Tibial artery (tissue), 4 donors: ENCODE data around the gene GSTM1.
"Not testable (repeated sequence)": the region's sequence is repeated elsewhere in the genome, so short reads cannot be mapped to it uniquely, and the experiment has no call there.

Source experiments
- DNase-seq, 2 donors: peaks; one replicate each; pipeline ENCODE4 v3.0.0-alpha.2; 2019
- H3K27ac ChIP-seq, 2 donors: fragments of 200-600 bp; sonication (generic) in 1 of 2; 1 replicate in 1 of 2; 2 replicates in 1 of 2; pipeline ENCODE4 v1.5.1; 2018 to 2019; ENCODE audit warnings: mild to moderate bottlenecking in 1 of 2
- H3K27me3 ChIP-seq, 2 donors: fragments of 200-600 bp; sonication (generic) in 1 of 2; one replicate each; pipeline versions ENCODE4 v1.5.1 to v1.6.0; 2016 to 2019
- H3K36me3 ChIP-seq, 3 donors: fragments of 200-600 bp; sonication (generic) in 2 of 3; one replicate each; pipeline ENCODE4 v1.5.1; 2016 to 2019; ENCODE audit warnings: mild to moderate bottlenecking in 2 of 3
- H3K4me1 ChIP-seq, 4 donors: fragments of 200-600 bp; sonication (generic) in 2 of 4; 1 replicate in 3 of 4; 2 replicates in 1 of 4; pipeline ENCODE4 v1.5.1; 2016 to 2019
- H3K4me3 ChIP-seq, 2 donors: fragments of 200-600 bp; sonication (generic) in 1 of 2; 1 replicate in 1 of 2; 2 replicates in 1 of 2; pipeline ENCODE4 v1.5.1; 2018 to 2019; ENCODE audit warnings: mild to moderate bottlenecking in 2 of 2
- H3K9me3 ChIP-seq, 3 donors: fragments of 200-600 bp; sonication (generic) in 1 of 3; one replicate each; pipeline ENCODE4 v1.5.1; 2016 to 2019
- intact Hi-C: fragments of 100-400 bp; cut with DNase I; formaldehyde crosslinking; loops from one replicate; pipeline ENCODE4 v1.15.0; 2023; ENCODE audit warnings: low total_unique reads
- TF ChIP-seq, protein P1 (sequence below), 2 experiments: fragments of 200-600 bp in 1 of 2; fragments of 450-650 bp in 1 of 2; IDR thresholded peaks; one replicate each; pipeline ENCODE4 v1.5.1; 2017 to 2019; ENCODE audit warnings: antibody characterized with exemption in 2 of 2, mild to moderate bottlenecking in 1 of 2, moderate library complexity in 1 of 2

GSTM1 gene

DNA sequence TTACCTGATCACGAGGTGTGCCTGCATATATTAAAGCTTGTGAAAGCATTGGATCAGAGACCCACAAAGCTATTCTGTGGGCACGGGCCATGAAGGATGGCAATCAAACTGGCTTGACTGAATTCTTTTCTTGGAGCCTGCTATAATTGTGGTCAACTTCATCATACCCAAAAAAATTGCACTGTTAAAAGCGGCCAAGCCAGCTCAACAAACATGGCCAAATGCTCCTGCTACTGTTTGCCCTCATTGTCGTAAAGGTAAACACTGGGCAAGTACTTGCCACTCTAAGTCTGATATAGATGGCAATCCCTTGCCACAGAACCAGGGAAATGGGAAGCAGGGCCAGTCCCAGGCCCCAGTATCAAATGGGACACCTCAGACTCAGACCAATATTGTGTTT lies 17.8 kb downstream of the GSTM1 start:
- Histone ChIP-seq H3K9me3 (peaks cover 0 to 12% (median 3%) of the 10 kb centered on the region in 3 donors), H3K4me1 (no peaks in the 10 kb centered on the region), H3K36me3 (peaks cover 0 to 6% (median 0%) of the 10 kb centered on the region in 3 donors), H3K4me3 (no peak overlapping the region), H3K27ac (no peak overlapping the region), H3K27me3 (no peaks in the 10 kb centered on the region)
- TF ChIP-seq, protein P1, sequence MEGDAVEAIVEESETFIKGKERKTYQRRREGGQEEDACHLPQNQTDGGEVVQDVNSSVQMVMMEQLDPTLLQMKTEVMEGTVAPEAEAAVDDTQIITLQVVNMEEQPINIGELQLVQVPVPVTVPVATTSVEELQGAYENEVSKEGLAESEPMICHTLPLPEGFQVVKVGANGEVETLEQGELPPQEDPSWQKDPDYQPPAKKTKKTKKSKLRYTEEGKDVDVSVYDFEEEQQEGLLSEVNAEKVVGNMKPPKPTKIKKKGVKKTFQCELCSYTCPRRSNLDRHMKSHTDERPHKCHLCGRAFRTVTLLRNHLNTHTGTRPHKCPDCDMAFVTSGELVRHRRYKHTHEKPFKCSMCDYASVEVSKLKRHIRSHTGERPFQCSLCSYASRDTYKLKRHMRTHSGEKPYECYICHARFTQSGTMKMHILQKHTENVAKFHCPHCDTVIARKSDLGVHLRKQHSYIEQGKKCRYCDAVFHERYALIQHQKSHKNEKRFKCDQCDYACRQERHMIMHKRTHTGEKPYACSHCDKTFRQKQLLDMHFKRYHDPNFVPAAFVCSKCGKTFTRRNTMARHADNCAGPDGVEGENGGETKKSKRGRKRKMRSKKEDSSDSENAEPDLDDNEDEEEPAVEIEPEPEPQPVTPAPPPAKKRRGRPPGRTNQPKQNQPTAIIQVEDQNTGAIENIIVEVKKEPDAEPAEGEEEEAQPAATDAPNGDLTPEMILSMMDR (IDR thresholded peaks at IDR 0.05) = no peak
- intact Hi-C loops = no loop called here
- DNase-seq = no peak

DNA sequence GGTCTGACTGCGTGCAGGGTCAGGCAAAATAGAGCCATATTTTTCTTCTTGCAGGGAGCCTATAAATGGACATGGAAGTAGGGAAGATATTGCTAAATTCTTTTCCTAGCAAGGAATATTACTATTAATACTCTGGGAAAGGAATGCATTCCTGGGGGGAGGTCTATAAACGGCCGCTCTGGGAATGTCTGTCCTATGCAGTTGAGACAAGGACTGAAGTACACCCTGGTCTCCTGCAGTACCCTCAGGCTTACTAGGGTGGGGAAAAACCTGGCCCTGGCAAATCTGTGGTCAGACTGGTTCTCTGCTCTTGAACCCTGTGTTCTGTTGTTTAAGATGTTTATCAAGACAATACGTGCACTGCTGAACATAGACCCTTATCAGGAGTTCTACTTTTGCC lies 21.3 kb downstream of the GSTM1 start:
- H3K4me3 ChIP-seq, H3K4me1 ChIP-seq, H3K36me3 ChIP-seq, DNase-seq, H3K27me3 ChIP-seq, intact Hi-C loops, H3K27ac ChIP-seq: not testable (repeated sequence)
- peaks cover 0 to 12% (median 0%) of the 10 kb centered on the region in 3 donors for H3K9me3 ChIP-seq

DNA sequence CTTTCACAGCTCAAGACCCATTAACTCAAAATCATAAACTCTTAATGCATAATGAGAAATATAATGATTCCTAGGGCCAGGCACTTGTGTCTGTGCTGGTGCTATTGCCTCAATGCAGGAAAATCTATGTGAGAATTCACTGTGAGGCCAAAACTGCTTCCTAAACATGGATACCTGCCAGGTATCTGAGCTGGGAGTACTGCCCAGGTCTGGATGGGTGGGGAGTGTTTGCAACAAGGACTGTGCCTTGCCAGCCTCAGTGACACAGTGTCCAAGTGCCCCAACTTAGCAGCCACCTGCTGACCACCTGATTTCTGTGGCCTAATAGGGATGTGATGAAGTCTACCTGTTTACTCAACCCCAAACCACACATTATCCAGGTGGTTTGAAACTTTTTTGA lies 22.2 kb downstream of the GSTM1 start:
- H3K27ac ChIP-seq, H3K27me3 ChIP-seq, DNase-seq, H3K36me3 ChIP-seq, H3K4me3 ChIP-seq, H3K4me1 ChIP-seq, intact Hi-C loops: not testable (repeated sequence)
- peaks cover 0 to 12% (median 0%) of the 10 kb centered on the region in 3 donors for H3K9me3 ChIP-seq

DNA sequence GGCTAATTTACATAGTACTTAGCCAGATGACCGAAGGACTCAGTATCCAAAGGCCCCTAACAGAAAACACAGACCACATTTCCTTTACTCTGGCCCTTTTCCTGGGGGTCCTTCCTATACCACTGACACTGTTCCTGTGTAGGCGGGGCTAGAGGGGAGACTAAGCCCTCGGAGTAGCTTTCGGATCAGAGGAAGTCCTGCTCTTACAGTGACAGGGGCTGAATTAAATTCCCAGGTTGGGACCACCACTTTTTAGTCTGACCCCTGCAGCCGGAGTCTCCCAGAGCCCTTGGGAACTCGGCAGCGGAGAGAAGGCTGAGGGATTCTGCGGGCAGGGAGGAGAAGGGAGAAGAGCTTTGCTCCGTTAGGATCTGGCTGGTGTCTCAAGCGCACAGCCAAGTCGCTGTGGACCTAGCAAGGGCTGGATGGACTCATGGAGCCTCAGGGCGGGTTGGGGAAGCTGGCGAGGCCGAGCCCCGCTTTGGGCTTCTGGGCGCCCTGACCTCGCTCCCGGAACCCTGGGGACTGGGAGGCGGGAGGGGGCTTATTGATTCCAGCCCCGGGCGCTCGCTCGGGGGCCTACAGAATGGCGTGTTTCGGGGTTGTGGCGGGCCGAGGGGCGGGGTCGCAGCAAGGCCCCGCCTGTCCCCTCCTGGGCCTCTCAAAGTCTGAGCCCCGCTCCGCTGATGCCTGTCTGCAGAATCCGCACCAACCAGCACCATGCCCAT lies 24.1 kb downstream of the GSTM1 start, which contains the start of gene GSTM5:
Gene GSTM5, plus strand, starts transcription at position 659 of the 728 bp plus-strand sequence. Its CDS starts 62 bp downstream, at position 721.
- H3K27me3 ChIP-seq, intact Hi-C loops, H3K4me1 ChIP-seq, H3K36me3 ChIP-seq, H3K27ac ChIP-seq, DNase-seq: not testable (repeated sequence)
- Histone ChIP-seq H3K9me3 (peaks cover 0 to 12% (median 0%) of the 10 kb centered on the region in 3 donors), H3K4me3 (peak within 1 kb of the TSS; percentile 30 to 39)

DNA sequence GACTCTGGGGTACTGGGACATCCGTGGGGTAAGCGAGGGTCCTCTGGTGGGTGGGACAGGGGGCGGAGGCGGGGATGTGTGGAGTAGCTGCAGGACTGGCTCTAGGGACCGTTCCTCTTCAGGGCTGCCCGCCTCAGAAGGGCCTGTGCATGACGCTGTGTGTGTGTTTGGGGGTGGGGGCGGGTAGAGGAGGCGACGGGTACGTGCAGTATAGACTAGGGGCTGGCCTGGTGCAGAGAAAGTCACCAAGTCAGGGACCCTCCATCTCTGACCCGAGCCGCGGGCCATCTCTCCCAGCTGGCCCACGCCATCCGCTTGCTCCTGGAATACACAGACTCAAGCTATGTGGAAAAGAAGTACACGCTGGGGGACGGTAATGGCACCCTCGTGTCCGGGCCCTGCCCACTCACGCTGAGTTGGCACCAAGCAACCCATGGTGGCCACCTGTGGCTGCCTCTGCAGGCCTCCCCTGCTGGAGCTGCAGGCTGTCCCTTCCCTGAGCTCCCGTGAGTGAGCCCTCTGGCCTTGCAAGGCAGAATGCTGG lies 24.8 kb downstream of the GSTM1 start:
- H3K9me3 ChIP-seq = peaks cover 0 to 12% (median 0%) of the 10 kb centered on the region in 3 donors
- TF ChIP-seq, protein P1 (IDR thresholded peaks at IDR 0.05) = no peak
- peak overlapping the region; percentile 30 to 39 for H3K4me3 ChIP-seq
- intact Hi-C loops = no loop called here
- no peaks in the 10 kb centered on the region for H3K4me1 ChIP-seq
- H3K27ac ChIP-seq = no peak overlapping the region
- peaks cover 0 to 8% of the 10 kb centered on the region in 2 donors for H3K27me3 ChIP-seq
- no peak for DNase-seq
- H3K36me3 ChIP-seq = peaks cover 0 to 6% (median 0%) of the 10 kb centered on the region in 3 donors

DNA sequence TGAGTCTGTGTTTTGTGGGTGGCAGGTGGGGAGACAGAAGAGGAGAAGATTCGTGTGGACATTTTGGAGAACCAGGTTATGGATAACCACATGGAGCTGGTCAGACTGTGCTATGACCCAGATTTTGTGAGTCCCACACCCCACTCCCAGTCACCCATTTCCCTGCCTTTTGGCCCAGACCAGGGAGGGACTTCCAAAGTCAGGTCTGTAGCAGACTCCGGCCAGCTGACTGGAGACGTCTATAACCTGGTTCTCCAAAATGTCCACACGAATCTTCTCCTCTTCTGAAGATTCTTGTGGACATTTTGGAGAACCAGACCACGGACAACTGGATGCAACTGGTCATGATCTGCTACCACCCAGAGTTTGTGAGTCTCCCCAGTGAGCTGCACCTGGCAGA lies 26.0 kb downstream of the GSTM1 start:
- no peak for DNase-seq
- TF ChIP-seq, protein P1 (IDR thresholded peaks at IDR 0.05) = no peak
- H3K27ac ChIP-seq = no peak overlapping the region
- no peaks in the 10 kb centered on the region for H3K4me1 ChIP-seq
- H3K4me3 ChIP-seq = no peak overlapping the region
- H3K27me3 ChIP-seq = peaks cover 0 to 8% of the 10 kb centered on the region in 2 donors
- intact Hi-C loops = no loop called here
- H3K9me3 ChIP-seq = peaks cover 0 to 8% (median 0%) of the 10 kb centered on the region in 3 donors
- H3K36me3 ChIP-seq = peaks cover 0 to 4% (median 0%) of the 10 kb centered on the region in 3 donors

DNA sequence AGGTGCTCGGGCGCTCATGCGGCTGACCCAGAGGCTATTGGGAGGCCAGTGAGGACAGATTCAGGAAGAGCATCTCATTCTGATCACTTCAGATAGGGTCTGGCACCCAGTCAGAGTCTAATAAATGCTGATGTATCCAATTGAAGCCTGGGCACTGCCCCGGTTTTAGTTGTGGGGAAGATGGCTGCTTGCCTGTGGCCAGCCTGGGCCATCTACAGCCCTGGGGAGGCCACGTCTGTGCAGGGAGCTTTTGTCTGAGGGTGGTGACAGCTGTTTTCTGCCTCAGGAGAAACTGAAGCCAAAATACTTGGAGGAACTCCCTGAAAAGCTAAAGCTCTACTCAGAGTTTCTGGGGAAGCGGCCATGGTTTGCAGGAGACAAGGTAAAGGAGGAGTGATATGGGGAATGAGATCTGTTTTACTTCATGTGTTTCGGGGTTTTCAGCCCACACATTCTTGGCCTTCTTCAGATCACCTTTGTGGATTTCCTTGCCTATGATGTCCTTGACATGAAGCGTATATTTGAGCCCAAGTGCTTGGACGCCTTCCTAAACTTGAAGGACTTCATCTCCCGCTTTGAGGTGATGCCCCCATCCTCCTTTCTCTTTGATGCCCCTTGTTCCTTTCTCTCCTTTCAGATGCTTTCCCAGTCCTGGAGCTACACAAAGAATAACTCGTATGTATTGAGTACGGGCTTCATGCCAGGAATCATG lies 27.2 kb downstream of the GSTM1 start:
- no peak overlapping the region for H3K4me3 ChIP-seq
- H3K27ac ChIP-seq = no peak overlapping the region
- TF ChIP-seq, protein P1 (IDR thresholded peaks at IDR 0.05) = no peak
- no peaks in the 10 kb centered on the region for H3K4me1 ChIP-seq
- H3K27me3 ChIP-seq = peaks cover 0 to 8% of the 10 kb centered on the region in 2 donors
- intact Hi-C loops = no loop called here
- H3K36me3 ChIP-seq = no peaks in the 10 kb centered on the region
- DNase-seq = no peak
- no peaks in the 10 kb centered on the region for H3K9me3 ChIP-seq
